ENCODE data around the gene RANBP10. TPM values are rescaled to one million over a fixed set of nuclear protein-coding genes. Genes with fewer than 3 reads are reported as not detected.
A peak's percentile ranks its signal among the peaks of the same experiment; 100 is the strongest.

The RANBP10 gene
- total and polyA plus RNA-seq, 9 of the 15 experiments (the other 6 are each of a cell fraction or from before 2014, with no cell fraction given) = 0.61 to 19.3 (median 5.9) TPM

- peak overlapping the region; percentile 92 for H3K4me2 ChIP-seq (ENCODE audit: insufficient read depth, low read length)
- 0 out of 3 replicates have a peak overlapping the region, but pooled peaks have one; percentile 86 for H3K27ac ChIP-seq (ENCODE audit: extremely low read depth, low read depth, low read length)
- peak overlapping the region; percentile 98 for H3K4me3 ChIP-seq
- FAIRE-seq (no peak), DNase-seq (ENCODE audit: extremely low read depth in 1 of 4, low spot score in 3 of 4) (no peak), ATAC-seq (no peak)
- TSS peak; percentile 47 for BruUV-seq (replicated peaks)
- H3K9me3 ChIP-seq (replicated peaks; ENCODE audit: control insufficient read depth, insufficient read depth, low read depth, low read length) = no peaks in the 10 kb centered on the region
- H3K27me3 ChIP-seq (ENCODE audit: control insufficient read depth in 2 of 2, insufficient read depth in 2 of 2, low read length in 2 of 2) = no peaks in the 10 kb centered on the region
- H3K4me1 ChIP-seq (replicated peaks in 1 of 2; ENCODE audit: control insufficient read depth in 2 of 2, insufficient read depth in 2 of 2, low read length in 2 of 2) = peaks cover 22 to 28% of the 10 kb centered on the region in 2 experiments; a peak in 4 of 5 replicates
- H3K9ac ChIP-seq (ENCODE audit: insufficient read depth in 1 of 2, low read depth in 2 of 2, low read length in 2 of 2) = peak overlapping the region; percentile 95; a peak in 3 of 4 replicates
- ChIA-PET CTCF (ENCODE audit: low intra/inter-chr PET ratio) (no interaction called here), POLR2A (interaction anchor here (0.5 kb wide), 1 partner anchor 12 kb away, joined by 3 read pairs; no protein-coding TSS in a partner anchor)
- in situ Hi-C loops (cut with MboI) (no loop called here), intact Hi-C loops (cut with micrococcal nuclease) (loop anchor here (5.0 kb wide), 1 partner anchor 133 kb away; no protein-coding TSS in a partner anchor)
- no peak for TF ChIP-seq RBM17 (IDR thresholded peaks at IDR 0.05; ENCODE audit: borderline replicate concordance, low read depth, low read length)
- no peak for TF ChIP-seq ETS1 (conservative IDR thresholded peaks at IDR 0.05; ENCODE audit: control insufficient read depth, low read depth, low read length)
- no peak for TF ChIP-seq PTBP1 (IDR thresholded peaks at IDR 0.05; ENCODE audit: low read depth, low read length)
- peak; percentile 55; the same call in 1 of the 2 replicates for TF ChIP-seq ATF3 (IDR thresholded peaks at IDR 0.05)
- TF ChIP-seq ATF3 (CRISPR knock-in tag; conservative IDR thresholded peaks at IDR 0.05) = no peak
- H2AFZ ChIP-seq (ENCODE audit: low read depth, low read length) = no peak overlapping the region
- H3K36me3 ChIP-seq (ENCODE audit: control insufficient read depth, insufficient read depth, low read length) = peaks cover 45% of the 10 kb centered on the region; the same call in 2 of the 3 replicates
- H3K9me1 ChIP-seq (ENCODE audit: control insufficient read depth, insufficient read depth, low read length) = no peaks in the 10 kb centered on the region
- H3K79me2 ChIP-seq (ENCODE audit: control insufficient read depth, insufficient read depth, low read length) = peaks cover 50% of the 10 kb centered on the region
- 29% methylated on average over 4 of the region's 4 CpGs for WGBS (ENCODE audit: insufficient coverage, low coverage, missing lambda C conversion rate)
- H4K20me1 ChIP-seq (replicated peaks; ENCODE audit: control insufficient read depth, insufficient read depth, low read length) = 0 out of 2 replicates have a peak, but pooled peaks cover 5% of the 10 kb centered on the region
Observed at GRCh38 chr16:67804853-67805542, 1.4 kb downstream of the RANBP10 start.
